Suprapubic skin (tissue), 4 donors: ENCODE data around the gene AGFG2. TPM values are rescaled to one million over a fixed set of nuclear protein-coding genes. Genes with fewer than 3 reads are reported as not detected.
A peak's percentile ranks its signal among the peaks of the same experiment; 100 is the strongest.

Experiments
- DNase-seq, 2 donors: peaks; one replicate each; pipeline ENCODE4 v3.0.0-alpha.2; 2019; ENCODE audit warnings: low spot score in 2 of 2
- H3K27ac ChIP-seq: fragments of 200-600 bp; sonication (generic); one replicate; pipeline ENCODE4 v1.5.1; 2019
- H3K27me3 ChIP-seq: fragments of 200-600 bp; sonication (generic); one replicate; pipeline ENCODE4 v1.5.1; 2019
- H3K36me3 ChIP-seq: fragments of 200-600 bp; sonication (generic); one replicate; pipeline ENCODE4 v1.5.1; 2019
- H3K4me1 ChIP-seq: fragments of 200-600 bp; sonication (generic); one replicate; pipeline ENCODE4 v1.5.1; 2019
- H3K4me3 ChIP-seq: fragments of 200-600 bp; sonication (generic); one replicate; pipeline ENCODE4 v1.5.1; 2019; ENCODE audit warnings: mild to moderate bottlenecking
- H3K9me3 ChIP-seq: fragments of 200-600 bp; sonication (generic); one replicate; pipeline ENCODE4 v1.5.1; 2019
- CTCF ChIP-seq, 2 donors: fragments of 200-600 bp in 1 of 2; fragments of 450-650 bp in 1 of 2; sonication (generic) in 1 of 2; IDR thresholded peaks; one replicate each; pipeline ENCODE4 v1.5.1; 2016 to 2019; ENCODE audit warnings: antibody characterized with exemption in 2 of 2, mild to moderate bottlenecking in 1 of 2, moderate library complexity in 1 of 2
- EP300 ChIP-seq: sonication (generic); formaldehyde crosslinking; IDR thresholded peaks from one replicate; pipeline ENCODE4 v1.6.1; 2017; ENCODE audit warnings: antibody characterized with exemption
- POLR2A ChIP-seq, 2 donors: fragments of 450-650 bp; IDR thresholded peaks; one replicate each; pipeline ENCODE4 v1.6.1; 2017; ENCODE audit warnings: antibody characterized with exemption in 2 of 2, mild to moderate bottlenecking in 2 of 2, moderate library complexity in 2 of 2
- POLR2AphosphoS5 ChIP-seq, 3 donors: sonication (generic); formaldehyde crosslinking; IDR thresholded peaks; one replicate each; pipeline ENCODE4 v1.6.1; 2017; ENCODE audit warnings: antibody characterized with exemption in 3 of 3
- WGBS: methylation state at CpG from one replicate; pipeline ENCODE4 v1.1.5; 2018; 5-methylcytosine and 5-hydroxymethylcytosine counted together
- total RNA-seq, 4 donors: library from RNA; depleted of rRNA; stranded (reverse); fragments of >200 nt; gene quantifications; one replicate each; pipeline ENCODE4 v1.1.0, GENCODE V29; 2016

Gene AGFG2
- total RNA-seq, result 10 to 100 TPM; 46.6 to 63.4 (median 52.9) TPM

GRCh38 chr7:100538654-100539435 is at the start of gene AGFG2:
AGFG2 (plus strand) TSS chr7:100539203; CDS start chr7:100539347, 144 bp downstream.
- under 1% methylated on average over 60 of the region's 60 CpGs for WGBS
- Histone ChIP-seq H3K9me3 (no peaks in the 10 kb centered on the region), H3K4me1 (peaks cover 28% of the 10 kb centered on the region), H3K36me3 (no peaks in the 10 kb centered on the region), H3K4me3 (peak within 1 kb of the TSS; percentile 76), H3K27ac (peak within 1 kb of the TSS; percentile 67), H3K27me3 (no peaks in the 10 kb centered on the region)
- DNase-seq, result peak; percentile 100
- TF ChIP-seq EP300, result no peak
- TF ChIP-seq POLR2A (IDR thresholded peaks at IDR 0.05), result no peak
- peak in 2 of 3 donors; percentile 12 to 41 for TF ChIP-seq POLR2AphosphoS5 (IDR thresholded peaks at IDR 0.05)
- TF ChIP-seq CTCF (IDR thresholded peaks at IDR 0.05), result no peak

- H3K36me3 ChIP-seq, result no peaks in the 10 kb centered on the region
- H3K4me1 ChIP-seq, result peaks cover 17% of the 10 kb centered on the region
- WGBS, result 53% methylated on average over 5 of the region's 9 CpGs
- no peak for TF ChIP-seq CTCF (IDR thresholded peaks at IDR 0.05)
- no peak for TF ChIP-seq POLR2AphosphoS5 (IDR thresholded peaks at IDR 0.05)
- TF ChIP-seq POLR2A (IDR thresholded peaks at IDR 0.05), result no peak
- no peak for TF ChIP-seq EP300
- H3K4me3 ChIP-seq, result no peak overlapping the region
- H3K27me3 ChIP-seq, result peaks cover 5% of the 10 kb centered on the region
- no peak overlapping the region for H3K27ac ChIP-seq
- H3K9me3 ChIP-seq, result no peaks in the 10 kb centered on the region
- no peak for DNase-seq
These were observed 49.2 kb upstream of the AGFG2 start for GRCh38 chr7:100489824-100490223.

- 93% methylated on average over 5 of the region's 25 CpGs for WGBS
- H3K9me3 ChIP-seq, result no peaks in the 10 kb centered on the region
- no peaks in the 10 kb centered on the region for H3K36me3 ChIP-seq
- DNase-seq, result no peak
- no peak overlapping the region for H3K27ac ChIP-seq
- H3K4me1 ChIP-seq, result peaks cover 14% of the 10 kb centered on the region
- H3K4me3 ChIP-seq, result no peak overlapping the region
- no peak for TF ChIP-seq CTCF (IDR thresholded peaks at IDR 0.05)
- no peak for TF ChIP-seq EP300
- TF ChIP-seq POLR2AphosphoS5 (IDR thresholded peaks at IDR 0.05), result no peak
- TF ChIP-seq POLR2A (IDR thresholded peaks at IDR 0.05), result no peak
- peaks cover 5% of the 10 kb centered on the region for H3K27me3 ChIP-seq
These were observed 48.4 kb upstream of the AGFG2 start for GRCh38 chr7:100490483-100491191.

GRCh38 chr7:100491192-100491578 is 47.8 kb upstream of the AGFG2 start:
- Histone ChIP-seq H3K27ac (no peak overlapping the region), H3K9me3 (no peaks in the 10 kb centered on the region), H3K4me1 (peaks cover 14% of the 10 kb centered on the region), H3K27me3 (peaks cover 5% of the 10 kb centered on the region), H3K4me3 (no peak overlapping the region), H3K36me3 (no peaks in the 10 kb centered on the region)
- WGBS, result 94% methylated on average over 5 of the region's 5 CpGs
- TF ChIP-seq CTCF (IDR thresholded peaks at IDR 0.05), result no peak
- no peak for TF ChIP-seq POLR2A (IDR thresholded peaks at IDR 0.05)
- no peak for TF ChIP-seq EP300
- TF ChIP-seq POLR2AphosphoS5 (IDR thresholded peaks at IDR 0.05), result no peak
- DNase-seq, result no peak
